ENCODE results near the gene CGB5.
"Not testable (repeated sequence)": the region's sequence is repeated elsewhere in the genome, so short reads cannot be mapped to it uniquely, and the experiment has no call there.

- not testable (repeated sequence) for TF ChIP-seq CTCF (IDR thresholded peaks at IDR 0.05); RAD21 (IDR thresholded peaks at IDR 0.05; ENCODE audit: low read length); SIN3A (IDR thresholded peaks at IDR 0.05; ENCODE audit: borderline replicate concordance, low read depth, low read length); EZH2phosphoT487 (IDR thresholded peaks at IDR 0.05; ENCODE audit: borderline replicate concordance, low read depth); POLR2AphosphoS5 (IDR thresholded peaks at IDR 0.05; ENCODE audit: low read depth, low read length); MXI1 (IDR thresholded peaks at IDR 0.05; ENCODE audit: low read depth, low read length); IRF3 (IDR thresholded peaks at IDR 0.05; ENCODE audit: low read depth, low read length); SMC3 (IDR thresholded peaks at IDR 0.05; ENCODE audit: low read depth, low read length); EP300 (IDR thresholded peaks at IDR 0.05; ENCODE audit: borderline replicate concordance in 1 of 2, low read depth in 1 of 2, low read length in 1 of 2); CHD2 (IDR thresholded peaks at IDR 0.05; ENCODE audit: low read length, partially characterized antibody); JUND (IDR thresholded peaks at IDR 0.05); TAF1 (IDR thresholded peaks at IDR 0.05; ENCODE audit: borderline replicate concordance, low read depth, low read length); FOSL2 (IDR thresholded peaks at IDR 0.05; ENCODE audit: borderline replicate concordance, low read depth)
- TF ChIP-seq, protein P1, sequence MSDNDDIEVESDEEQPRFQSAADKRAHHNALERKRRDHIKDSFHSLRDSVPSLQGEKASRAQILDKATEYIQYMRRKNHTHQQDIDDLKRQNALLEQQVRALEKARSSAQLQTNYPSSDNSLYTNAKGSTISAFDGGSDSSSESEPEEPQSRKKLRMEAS (IDR thresholded peaks at IDR 0.05; ENCODE audit: low read depth): not testable (repeated sequence)
These were observed 19.4 kb upstream of the CGB5 start, which contains the start of gene CGB3 for GRCh38 chr19:49024233-49024632.

Data from SK-N-SH (cell line).